Measurements from ENCODE around the gene MEGF9. TPM values are rescaled to one million over a fixed set of nuclear protein-coding genes. Genes with fewer than 3 reads are reported as not detected.

Gene MEGF9
- total and polyA plus RNA-seq, 7 donors, result 2.5 to 21.0 (median 11.8) TPM

DNA sequence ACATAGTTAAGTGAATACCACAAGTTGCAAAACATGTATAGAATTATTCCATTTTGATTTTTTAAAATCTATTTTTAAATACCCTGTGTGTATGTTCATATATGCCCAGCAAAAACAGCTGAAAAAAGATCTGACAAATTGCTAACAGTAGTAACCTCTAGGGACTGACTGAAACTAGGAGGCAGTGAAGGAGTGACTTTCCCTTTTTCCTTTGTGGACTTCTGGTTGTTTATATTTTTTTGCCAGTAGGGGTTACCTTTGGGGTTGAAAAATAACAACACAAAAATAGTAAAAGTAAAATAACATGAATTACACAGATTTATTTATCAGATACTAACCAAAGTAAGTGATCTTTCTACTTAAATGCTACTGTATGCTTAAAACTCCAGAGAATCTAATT, 2.9 kb downstream of the MEGF9 start:
- intact Hi-C loops (cut with DNase I), result loop anchor here (5.0 kb wide), 1 partner anchor 94 kb away; no protein-coding TSS in a partner anchor

DNA sequence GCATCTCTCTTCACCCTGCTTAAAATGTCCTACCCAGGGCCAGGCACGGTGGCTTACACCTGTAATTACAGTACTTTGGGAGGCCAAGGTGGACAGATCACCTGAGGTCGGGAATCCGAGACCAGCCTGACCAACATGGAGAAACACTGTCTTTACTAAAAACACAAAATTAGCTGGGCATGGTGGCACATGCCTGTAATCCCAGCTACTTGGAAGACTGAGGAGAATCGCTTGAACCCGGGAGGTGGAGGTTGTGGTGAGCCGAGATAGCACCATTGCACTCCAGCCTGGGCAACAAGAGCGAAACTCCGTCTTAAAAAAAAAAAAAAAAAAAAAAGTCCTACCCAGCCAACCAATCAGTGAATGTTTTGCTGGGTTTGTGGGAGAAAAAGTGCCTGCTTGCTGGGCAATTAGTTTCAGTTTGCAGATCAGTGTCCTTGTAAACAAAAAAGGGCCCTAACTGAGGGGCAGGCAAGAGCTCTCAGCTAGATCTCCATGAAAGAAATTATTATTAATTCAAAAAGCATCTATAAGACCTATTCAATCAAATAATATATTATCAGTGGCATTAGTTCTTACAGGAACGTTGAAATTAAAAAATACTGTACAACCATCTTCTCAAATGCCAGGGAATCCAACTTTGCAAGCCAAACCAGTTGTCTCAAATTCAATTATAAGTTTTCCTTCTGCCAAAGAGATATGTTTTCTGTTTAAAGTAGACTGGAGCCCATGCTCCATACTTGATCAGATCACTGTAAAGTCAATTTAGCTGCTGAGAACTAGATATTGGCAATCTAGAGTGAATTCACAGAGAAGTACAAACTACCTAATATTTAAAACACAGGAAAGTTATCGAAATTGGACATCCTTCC, 3.9 kb downstream of the MEGF9 start:
- peak overlapping the region; percentile 6 to 89 (median 14) for H3K4me3 ChIP-seq
- 51 to 70% methylated on average over 10 of the region's 10 CpGs for WGBS, 2 donors

More for the DNA sequence above, 2.9 kb downstream of the MEGF9 start:
- DNase-seq, result no peak
- Histone ChIP-seq H3K9me3 (no peaks in the 10 kb centered on the region), H3K4me3 (peak overlapping the region in 2 of 4 donors; percentile 89 to 92), H3K27ac (peak overlapping the region; percentile 84 to 91 (median 86)), H3K4me1 (peaks cover 0 to 43% (median 30%) of the 10 kb centered on the region in 4 donors), H3K27me3 (no peaks in the 10 kb centered on the region), H3K36me3 (no peaks in the 10 kb centered on the region)
- TF ChIP-seq POLR2AphosphoS5 (IDR thresholded peaks at IDR 0.05) (no peak), CTCF (IDR thresholded peaks at IDR 0.05) (no peak), EP300 (IDR thresholded peaks at IDR 0.05) (no peak), POLR2A (IDR thresholded peaks at IDR 0.05) (no peak)

DNA sequence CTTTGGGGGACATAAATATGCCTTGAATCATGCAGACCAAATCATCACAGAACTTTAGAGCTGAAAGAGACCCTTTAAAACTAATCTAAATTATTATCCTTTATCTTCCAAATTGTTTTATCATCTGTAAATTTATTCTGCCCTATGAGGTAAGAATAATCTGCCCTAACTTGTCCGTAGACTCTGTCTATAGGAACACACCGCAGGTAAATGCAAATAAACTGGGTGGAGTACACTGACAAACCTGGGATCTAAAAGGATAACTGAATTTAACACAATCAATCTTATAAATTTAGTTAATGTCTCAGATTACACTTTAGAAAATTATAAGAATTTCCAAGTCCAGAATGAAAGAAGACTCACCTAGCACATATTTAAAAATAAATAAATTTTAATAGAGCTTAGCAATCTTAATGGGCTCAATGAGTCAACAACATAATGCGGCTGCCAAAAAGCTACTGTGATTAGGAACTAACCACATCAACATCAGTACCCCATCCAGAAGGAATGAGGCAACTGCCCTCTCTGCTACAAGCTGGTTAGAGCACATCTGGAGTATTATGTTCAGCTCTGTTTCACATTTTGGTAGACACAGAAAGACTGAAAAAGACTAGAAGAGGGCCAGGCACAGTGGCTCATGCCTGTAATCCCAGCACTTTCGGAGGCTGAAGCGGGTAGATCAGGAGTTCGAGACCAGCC, 5.6 kb downstream of the MEGF9 start:
- H3K4me1 ChIP-seq, result peaks cover 0 to 31% (median 20%) of the 10 kb centered on the region in 4 donors
- 78 to 89% methylated on average over 6 of the region's 6 CpGs for WGBS, 2 donors
- intact Hi-C loops (cut with DNase I), result no loop called here

More for the DNA sequence above, 3.9 kb downstream of the MEGF9 start:
- Histone ChIP-seq H3K27ac (peak overlapping the region; percentile 43 to 91 (median 86)), H3K36me3 (no peaks in the 10 kb centered on the region), H3K4me1 (peaks cover 0 to 40% (median 27%) of the 10 kb centered on the region in 4 donors), H3K27me3 (no peaks in the 10 kb centered on the region), H3K9me3 (no peaks in the 10 kb centered on the region)
- intact Hi-C loops (cut with DNase I), result loop anchor here (5.0 kb wide), 1 partner anchor 93 kb away; no protein-coding TSS in a partner anchor
- peak in 2 of 4 donors; percentile 6 to 45 for TF ChIP-seq POLR2AphosphoS5 (IDR thresholded peaks at IDR 0.05)
- TF ChIP-seq EP300 (IDR thresholded peaks at IDR 0.05), result no peak
- DNase-seq, result no peak

DNA sequence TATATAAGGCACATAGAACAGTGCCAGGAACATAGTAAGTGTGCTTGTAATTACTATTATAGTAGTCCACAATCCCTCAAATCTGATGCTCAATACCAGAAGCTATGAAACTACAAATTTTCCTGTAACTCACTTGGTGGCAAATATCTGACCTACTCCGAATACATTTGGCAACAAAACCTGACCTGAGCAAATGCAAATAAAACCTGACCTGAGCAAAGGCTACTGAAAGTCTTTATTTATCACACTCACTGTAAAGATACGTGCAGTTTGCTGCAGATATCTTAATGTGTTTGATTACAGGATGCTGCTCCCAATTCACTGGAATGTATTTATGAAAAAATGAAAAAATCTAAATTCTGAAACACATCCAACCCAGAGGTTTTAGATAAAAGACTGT, 7.1 kb downstream of the MEGF9 start:
- no peaks in the 10 kb centered on the region for H3K9me3 ChIP-seq
- WGBS, 2 donors, result 78 to 92% methylated on average over 2 of the region's 2 CpGs
- TF ChIP-seq CTCF (IDR thresholded peaks at IDR 0.05) (no peak), POLR2AphosphoS5 (IDR thresholded peaks at IDR 0.05) (no peak), EP300 (IDR thresholded peaks at IDR 0.05) (no peak), POLR2A (IDR thresholded peaks at IDR 0.05) (no peak)
- H3K4me3 ChIP-seq, result no peak overlapping the region
- no peak for DNase-seq
- peaks cover 0 to 16% (median 8%) of the 10 kb centered on the region in 4 donors for H3K4me1 ChIP-seq
- H3K27ac ChIP-seq, result no peak overlapping the region
- H3K36me3 ChIP-seq, result no peaks in the 10 kb centered on the region
- no peaks in the 10 kb centered on the region for H3K27me3 ChIP-seq
- intact Hi-C loops (cut with DNase I), result no loop called here

More for the DNA sequence above, 5.6 kb downstream of the MEGF9 start:
- Histone ChIP-seq H3K36me3 (no peaks in the 10 kb centered on the region), H3K27ac (no peak overlapping the region), H3K27me3 (no peaks in the 10 kb centered on the region), H3K4me3 (no peak overlapping the region), H3K9me3 (no peaks in the 10 kb centered on the region)
- TF ChIP-seq POLR2AphosphoS5 (IDR thresholded peaks at IDR 0.05) (no peak), CTCF (IDR thresholded peaks at IDR 0.05) (no peak), EP300 (IDR thresholded peaks at IDR 0.05) (no peak), POLR2A (IDR thresholded peaks at IDR 0.05) (no peak)
- DNase-seq, result no peak

DNA sequence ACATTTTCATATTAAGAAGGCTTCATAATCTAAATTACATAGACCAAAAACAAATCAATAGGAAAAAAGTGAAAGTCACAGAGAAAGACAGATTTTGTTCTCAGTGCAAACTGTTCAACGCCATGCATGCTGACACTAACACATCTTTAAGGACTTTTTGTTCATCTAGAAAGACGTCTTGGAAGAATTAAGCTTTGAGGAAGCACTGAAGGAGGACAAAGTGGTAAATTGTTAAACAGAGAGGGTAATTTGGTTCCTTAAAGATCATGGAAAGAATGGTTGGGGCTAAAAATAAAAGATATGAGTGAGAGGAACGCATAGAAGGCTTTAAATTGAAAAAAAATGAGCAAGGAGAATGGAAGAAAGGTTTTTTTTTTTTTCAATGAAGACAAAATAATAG, 9.1 kb downstream of the MEGF9 start:
- no peak overlapping the region for H3K27ac ChIP-seq
- WGBS, 2 donors, result 53 to 74% methylated on average over 3 of the region's 3 CpGs
- intact Hi-C loops (cut with DNase I), result no loop called here
- H3K4me1 ChIP-seq, result peaks cover 0 to 8% (median 0%) of the 10 kb centered on the region in 4 donors
- DNase-seq, result no peak
- TF ChIP-seq CTCF (IDR thresholded peaks at IDR 0.05), result no peak
- no peak for TF ChIP-seq POLR2AphosphoS5 (IDR thresholded peaks at IDR 0.05)
- TF ChIP-seq EP300 (IDR thresholded peaks at IDR 0.05), result no peak
- no peak for TF ChIP-seq POLR2A (IDR thresholded peaks at IDR 0.05)
- H3K4me3 ChIP-seq, result no peak overlapping the region
- H3K36me3 ChIP-seq, result no peaks in the 10 kb centered on the region
- H3K9me3 ChIP-seq, result no peaks in the 10 kb centered on the region
- H3K27me3 ChIP-seq, result no peaks in the 10 kb centered on the region

Data from sigmoid colon (tissue), 7 donors.